ENCODE measurements around the gene EID1.

DNA sequence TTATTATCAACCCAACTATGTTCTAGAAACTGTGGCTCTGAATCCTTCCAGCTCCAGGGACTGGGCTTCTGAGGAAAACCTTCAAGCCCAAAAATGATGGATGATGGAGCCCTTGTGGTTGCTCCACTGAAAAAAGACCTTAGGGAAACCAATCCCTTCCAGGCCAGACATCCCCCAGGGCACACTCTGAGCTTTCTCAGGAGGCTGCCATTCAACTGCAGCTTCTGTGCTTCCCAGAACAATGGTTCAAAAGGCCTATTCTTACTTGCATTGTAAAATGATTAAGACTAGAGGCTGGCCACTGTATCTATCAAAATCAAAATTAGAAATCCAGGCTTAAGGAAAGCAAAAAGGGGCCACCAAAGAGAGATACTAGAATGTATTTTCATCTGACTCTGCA is 27.3 kb downstream of the EID1 start:
- TF ChIP-seq, protein P1, sequence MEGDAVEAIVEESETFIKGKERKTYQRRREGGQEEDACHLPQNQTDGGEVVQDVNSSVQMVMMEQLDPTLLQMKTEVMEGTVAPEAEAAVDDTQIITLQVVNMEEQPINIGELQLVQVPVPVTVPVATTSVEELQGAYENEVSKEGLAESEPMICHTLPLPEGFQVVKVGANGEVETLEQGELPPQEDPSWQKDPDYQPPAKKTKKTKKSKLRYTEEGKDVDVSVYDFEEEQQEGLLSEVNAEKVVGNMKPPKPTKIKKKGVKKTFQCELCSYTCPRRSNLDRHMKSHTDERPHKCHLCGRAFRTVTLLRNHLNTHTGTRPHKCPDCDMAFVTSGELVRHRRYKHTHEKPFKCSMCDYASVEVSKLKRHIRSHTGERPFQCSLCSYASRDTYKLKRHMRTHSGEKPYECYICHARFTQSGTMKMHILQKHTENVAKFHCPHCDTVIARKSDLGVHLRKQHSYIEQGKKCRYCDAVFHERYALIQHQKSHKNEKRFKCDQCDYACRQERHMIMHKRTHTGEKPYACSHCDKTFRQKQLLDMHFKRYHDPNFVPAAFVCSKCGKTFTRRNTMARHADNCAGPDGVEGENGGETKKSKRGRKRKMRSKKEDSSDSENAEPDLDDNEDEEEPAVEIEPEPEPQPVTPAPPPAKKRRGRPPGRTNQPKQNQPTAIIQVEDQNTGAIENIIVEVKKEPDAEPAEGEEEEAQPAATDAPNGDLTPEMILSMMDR (IDR thresholded peaks at IDR 0.05): no peak
- TF ChIP-seq POLR2A (IDR thresholded peaks at IDR 0.05): no peak
- no peak for TF ChIP-seq EP300 (IDR thresholded peaks at IDR 0.05)
